WTC11 (cell line): ENCODE results near the gene SLC17A5. TPM values are rescaled to one million over a fixed set of nuclear protein-coding genes. Genes with fewer than 3 reads are reported as not detected.

Source experiments
- ATAC-seq: fragments of 200-7000 bp; cut with Tn5 transposase; 2 replicates; pipeline ENCODE4 v1.10.0; 2021; ENCODE audit warnings: mild to moderate bottlenecking, moderate library complexity
- CTCF ChIA-PET: fragments of 300-600 bp; sonication (Branson Sonifier 250); formaldehyde crosslinking; loops from one replicate; lab custom pipeline; 2021; ENCODE audit warnings: antibody characterized with exemption; lab: Charles Lee
- POLR2A ChIA-PET: fragments of 350-600 bp; sonication (Branson Sonifier 250); formaldehyde crosslinking; loops from one replicate; lab custom pipeline; 2021; ENCODE audit warnings: antibody characterized with exemption; lab: Charles Lee
- DNase-seq: peaks from one replicate; pipeline ENCODE4 v3.0.0; 2021; ENCODE audit warnings: low spot score
- H3K27ac Mint-ChIP-seq: 2 replicates; pipeline ENCODE4 v1.8.0; 2021; ENCODE audit warnings: mixed read lengths
- H3K27me3 Mint-ChIP-seq: 2 replicates; pipeline ENCODE4 v1.8.0; 2021; ENCODE audit warnings: low read depth, mild to moderate bottlenecking, moderate library complexity, mixed read lengths
- H3K36me3 Mint-ChIP-seq: 2 replicates; pipeline ENCODE4 v1.8.0; 2021; ENCODE audit warnings: mixed read lengths
- H3K4me1 Mint-ChIP-seq: 2 replicates; pipeline ENCODE4 v1.8.0; 2022; ENCODE audit warnings: mixed read lengths
- H3K4me3 Mint-ChIP-seq: 2 replicates; pipeline ENCODE4 v1.8.0; 2021; ENCODE audit warnings: mild to moderate bottlenecking, moderate library complexity, mixed read lengths
- H3K9me3 Mint-ChIP-seq: 2 replicates; pipeline ENCODE4 v1.8.0; 2021; ENCODE audit warnings: mixed read lengths
- ATF3 ChIP-seq: sonication (generic); formaldehyde crosslinking; conservative IDR thresholded peaks from 2 replicates; pipeline ENCODE4 v1.8.1; 2022; ENCODE audit warnings: mild to moderate bottlenecking, missing genetic modification reagents
- CREB1 ChIP-seq: sonication (generic); formaldehyde crosslinking; IDR thresholded peaks from 2 replicates; pipeline ENCODE4 v1.8.0; 2023; ENCODE audit warnings: mild to moderate bottlenecking, missing genetic modification reagents
- E2F5 ChIP-seq: sonication (generic); formaldehyde crosslinking; IDR thresholded peaks from 2 replicates; pipeline ENCODE4 v1.8.1; 2022; ENCODE audit warnings: mild to moderate bottlenecking, moderate library complexity, missing genetic modification reagents
- GRHL2 ChIP-seq: fragments of 250-450 bp; sonication (Bioruptor Pico); IDR thresholded peaks from 2 replicates; pipeline ENCODE4 v1.8.0; 2022; ENCODE audit warnings: mild to moderate bottlenecking, moderate library complexity; ENCODE audit not compliant: insufficient replicate concordance, severe bottlenecking
- IRF2 ChIP-seq: sonication (generic); formaldehyde crosslinking; IDR thresholded peaks from 2 replicates; pipeline ENCODE4 v1.8.0; 2022; ENCODE audit warnings: low read depth, missing genetic modification reagents, borderline replicate concordance
- KAT7 ChIP-seq: sonication (generic); formaldehyde crosslinking; IDR thresholded peaks from 2 replicates; pipeline ENCODE4 v1.8.1; 2023; ENCODE audit warnings: missing genetic modification reagents, mild to moderate bottlenecking, borderline replicate concordance
- MYBL2 ChIP-seq: sonication (generic); formaldehyde crosslinking; IDR thresholded peaks from 2 replicates; pipeline ENCODE4 v1.8.1; 2023; ENCODE audit warnings: mild to moderate bottlenecking, moderate library complexity, missing genetic modification reagents
- NFYB ChIP-seq: sonication (generic); formaldehyde crosslinking; conservative IDR thresholded peaks from 2 replicates; pipeline ENCODE4 v1.8.0; 2022; ENCODE audit warnings: low read depth, missing genetic modification reagents
- RELA ChIP-seq: sonication (generic); formaldehyde crosslinking; IDR thresholded peaks from 2 replicates; pipeline ENCODE4 v1.8.1; 2022; ENCODE audit warnings: missing genetic modification reagents, mild to moderate bottlenecking, borderline replicate concordance
- ZMAT4 ChIP-seq: fragments of 250-450 bp; sonication (Bioruptor Pico); IDR thresholded peaks from 2 replicates; pipeline ENCODE4 v1.9.0; 2021; ENCODE audit warnings: mild to moderate bottlenecking
- ZNF121 ChIP-seq: sonication (generic); formaldehyde crosslinking; IDR thresholded peaks from 2 replicates; pipeline ENCODE4 v1.8.0; 2023; ENCODE audit warnings: missing genetic modification reagents
- ZNF317 ChIP-seq: sonication (generic); formaldehyde crosslinking; IDR thresholded peaks from 2 replicates; pipeline ENCODE4 v1.8.1; 2023; ENCODE audit warnings: low read depth, mild to moderate bottlenecking, moderate library complexity, missing genetic modification reagents, borderline replicate concordance
- ZNF416 ChIP-seq: fragments of 250-450 bp; sonication (Bioruptor Pico); IDR thresholded peaks from 2 replicates; pipeline ENCODE4 v1.9.0; 2021; ENCODE audit warnings: mild to moderate bottlenecking, inconsistent platforms
- total RNA-seq: library from RNA; stranded (reverse); gene quantifications from 3 replicates; pipeline ENCODE4 v1.2.3, GENCODE V29; 2021
- TF ChIP-seq, protein P1 (sequence below): fragments of 250-450 bp; sonication (Bioruptor Pico); conservative IDR thresholded peaks from 2 replicates; pipeline ENCODE4 v1.9.0; 2021; ENCODE audit warnings: mild to moderate bottlenecking
- TF ChIP-seq, protein P2 (sequence below): sonication (generic); formaldehyde crosslinking; IDR thresholded peaks from 2 replicates; pipeline ENCODE4 v1.8.1; 2023; ENCODE audit warnings: mild to moderate bottlenecking, missing genetic modification reagents, moderate library complexity
- TF ChIP-seq, protein P3 (sequence below): sonication (generic); formaldehyde crosslinking; IDR thresholded peaks from 2 replicates; pipeline ENCODE4 v1.8.1; 2022; ENCODE audit warnings: mild to moderate bottlenecking, missing genetic modification reagents, moderate library complexity, borderline replicate concordance
- TF ChIP-seq, protein P4 (sequence below): sonication (generic); formaldehyde crosslinking; IDR thresholded peaks from 2 replicates; pipeline ENCODE4 v1.8.0; 2023; ENCODE audit warnings: missing genetic modification reagents

Gene SLC17A5
- total RNA-seq, 1 experiment from 2014 or later, result 9.3 TPM

GRCh38 chr6:73664701-73665100 is 10.9 kb upstream of the SLC17A5 start:
- no peaks in the 10 kb centered on the region; the same call in 1 of the 2 replicates for H3K27me3 Mint-ChIP-seq
- DNase-seq (no peak), ATAC-seq (no peak)
- peaks cover 4% of the 10 kb centered on the region; the same call in 1 of the 2 replicates for H3K9me3 Mint-ChIP-seq
- no peak overlapping the region for H3K4me3 Mint-ChIP-seq
- H3K4me1 Mint-ChIP-seq, result no peaks in the 10 kb centered on the region
- TF ChIP-seq, protein P1, sequence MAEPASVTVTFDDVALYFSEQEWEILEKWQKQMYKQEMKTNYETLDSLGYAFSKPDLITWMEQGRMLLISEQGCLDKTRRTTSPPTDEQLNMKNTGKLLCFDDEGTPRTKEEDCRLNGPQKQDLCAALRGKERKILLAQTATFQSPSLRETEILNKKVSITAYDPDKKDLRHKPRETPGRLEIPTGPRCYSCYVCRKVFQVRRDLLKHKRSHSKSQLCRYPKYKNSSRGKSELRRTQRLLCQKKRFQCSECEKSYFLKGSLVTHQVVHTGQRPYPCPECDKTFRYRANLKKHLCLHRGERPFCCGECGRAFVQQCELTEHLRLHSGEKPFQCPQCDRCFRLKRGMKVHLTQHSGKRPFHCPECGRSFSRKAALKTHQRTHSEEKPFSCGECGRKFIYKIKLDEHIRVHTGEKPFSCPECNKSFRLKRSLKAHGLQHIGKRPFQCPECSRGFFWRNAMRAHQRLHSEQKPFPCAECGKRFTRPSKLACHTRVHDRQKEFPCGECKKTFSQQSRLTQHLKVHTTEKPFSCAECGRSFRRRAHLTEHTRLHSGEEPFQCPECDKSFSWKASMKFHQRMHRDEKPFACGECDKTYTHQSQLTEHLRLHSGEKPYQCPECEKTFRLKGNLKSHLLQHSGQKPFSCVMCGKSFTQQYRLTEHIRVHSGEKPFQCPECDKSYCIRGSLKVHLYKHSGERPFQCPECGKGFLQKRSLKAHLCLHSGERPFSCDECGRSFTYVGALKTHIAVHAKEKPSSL (CRISPR knock-in tag), result no peak
- TF ChIP-seq ZNF317 (no peak), KAT7 (CRISPR knock-in tag) (no peak), E2F5 (CRISPR knock-in tag) (no peak), IRF2 (no peak), ZMAT4 (CRISPR knock-in tag) (no peak), CREB1 (no peak), ZNF121 (CRISPR knock-in tag) (no peak), MYBL2 (CRISPR knock-in tag) (no peak), NFYB (CRISPR knock-in tag) (no peak)
- TF ChIP-seq, protein P2, sequence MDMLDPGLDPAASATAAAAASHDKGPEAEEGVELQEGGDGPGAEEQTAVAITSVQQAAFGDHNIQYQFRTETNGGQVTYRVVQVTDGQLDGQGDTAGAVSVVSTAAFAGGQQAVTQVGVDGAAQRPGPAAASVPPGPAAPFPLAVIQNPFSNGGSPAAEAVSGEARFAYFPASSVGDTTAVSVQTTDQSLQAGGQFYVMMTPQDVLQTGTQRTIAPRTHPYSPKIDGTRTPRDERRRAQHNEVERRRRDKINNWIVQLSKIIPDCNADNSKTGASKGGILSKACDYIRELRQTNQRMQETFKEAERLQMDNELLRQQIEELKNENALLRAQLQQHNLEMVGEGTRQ (CRISPR knock-in tag), result no peak
- TF ChIP-seq, protein P3, sequence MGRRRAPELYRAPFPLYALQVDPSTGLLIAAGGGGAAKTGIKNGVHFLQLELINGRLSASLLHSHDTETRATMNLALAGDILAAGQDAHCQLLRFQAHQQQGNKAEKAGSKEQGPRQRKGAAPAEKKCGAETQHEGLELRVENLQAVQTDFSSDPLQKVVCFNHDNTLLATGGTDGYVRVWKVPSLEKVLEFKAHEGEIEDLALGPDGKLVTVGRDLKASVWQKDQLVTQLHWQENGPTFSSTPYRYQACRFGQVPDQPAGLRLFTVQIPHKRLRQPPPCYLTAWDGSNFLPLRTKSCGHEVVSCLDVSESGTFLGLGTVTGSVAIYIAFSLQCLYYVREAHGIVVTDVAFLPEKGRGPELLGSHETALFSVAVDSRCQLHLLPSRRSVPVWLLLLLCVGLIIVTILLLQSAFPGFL (CRISPR knock-in tag), result no peak
- no peak overlapping the region for H3K27ac Mint-ChIP-seq
- POLR2A ChIA-PET, result no interaction called here
- CTCF ChIA-PET, result no interaction called here
- peaks cover 2% of the 10 kb centered on the region; the same call in 1 of the 2 replicates for H3K36me3 Mint-ChIP-seq

- Mint-ChIP-seq H3K27me3 (no peaks in the 10 kb centered on the region), H3K4me3 (no peak overlapping the region), H3K36me3 (peaks cover 2% of the 10 kb centered on the region; the same call in 1 of the 2 replicates), H3K4me1 (peaks cover 11% of the 10 kb centered on the region), H3K27ac (no peak overlapping the region), H3K9me3 (peaks cover 4% of the 10 kb centered on the region; the same call in 1 of the 2 replicates)
- POLR2A ChIA-PET, result no interaction called here
- ATAC-seq, result no peak
- DNase-seq, result no peak
- no peak for TF ChIP-seq RELA (CRISPR knock-in tag)
- no peak for TF ChIP-seq ZNF416 (CRISPR knock-in tag)
- TF ChIP-seq ATF3, result no peak
- TF ChIP-seq GRHL2, result no peak
- TF ChIP-seq, protein P4, sequence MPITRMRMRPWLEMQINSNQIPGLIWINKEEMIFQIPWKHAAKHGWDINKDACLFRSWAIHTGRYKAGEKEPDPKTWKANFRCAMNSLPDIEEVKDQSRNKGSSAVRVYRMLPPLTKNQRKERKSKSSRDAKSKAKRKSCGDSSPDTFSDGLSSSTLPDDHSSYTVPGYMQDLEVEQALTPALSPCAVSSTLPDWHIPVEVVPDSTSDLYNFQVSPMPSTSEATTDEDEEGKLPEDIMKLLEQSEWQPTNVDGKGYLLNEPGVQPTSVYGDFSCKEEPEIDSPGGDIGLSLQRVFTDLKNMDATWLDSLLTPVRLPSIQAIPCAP (CRISPR knock-in tag), result no peak
- TF ChIP-seq ZNF317, result no peak
- CTCF ChIA-PET, result no interaction called here
Observed at GRCh38 chr6:73657201-73657600, 3.4 kb upstream of the SLC17A5 start.
